ENCODE results near the gene XPO5. TPM values are rescaled to one million over a fixed set of nuclear protein-coding genes. Genes with fewer than 3 reads are reported as not detected.

Gene XPO5
- total RNA-seq, 1 donor from 2014 or later = 53.0 TPM

- Mint-ChIP-seq H3K36me3 (ENCODE audit: low read depth, unreplicated experiment) (peaks cover 10% of the 10 kb centered on the region), H3K9me3 (ENCODE audit: unreplicated experiment) (no peaks in the 10 kb centered on the region), H3K27me3 (ENCODE audit: low read depth, unreplicated experiment) (peaks cover 19% of the 10 kb centered on the region), H3K4me3 (ENCODE audit: unreplicated experiment) (peak overlapping the region; percentile 83), H3K4me1 (ENCODE audit: low read depth, unreplicated experiment) (peaks cover 2% of the 10 kb centered on the region), H3K27ac (ENCODE audit: unreplicated experiment) (no peak overlapping the region)
- H4K20me1 ChIP-seq (ENCODE audit: insufficient read depth, low read length) = peaks cover 43% of the 10 kb centered on the region
- H3K27me3 ChIP-seq (ENCODE audit: insufficient read depth, low read length) = no peaks in the 10 kb centered on the region
- H3K4me2 ChIP-seq (ENCODE audit: low read length) = peak overlapping the region; percentile 95
- H3K9ac ChIP-seq (ENCODE audit: low read length) = peak overlapping the region; percentile 79
- peak overlapping the region; percentile 64 for H3K4me3 ChIP-seq (ENCODE audit: insufficient read depth, low read depth, low read length)
- no peak for TF ChIP-seq CTCF (IDR thresholded peaks at IDR 0.05; ENCODE audit: insufficient read depth, low read depth, low read length)
- TF ChIP-seq EZH2 (IDR thresholded peaks at IDR 0.05; ENCODE audit: insufficient read depth, low read length) = peak; percentile 39
- no peaks in the 10 kb centered on the region for H3K9me3 ChIP-seq (ENCODE audit: insufficient read depth, low read depth, low read length)
- DNase-seq (ENCODE audit: low read depth) (no peak), FAIRE-seq (no peak)
- peaks cover 11% of the 10 kb centered on the region for H3K4me1 ChIP-seq (ENCODE audit: insufficient read depth, low read length)
- H3K79me2 ChIP-seq (ENCODE audit: insufficient read depth, low read length) = peaks cover 10% of the 10 kb centered on the region
- H3K36me3 ChIP-seq (ENCODE audit: insufficient read depth, low read length) = peaks cover 16% of the 10 kb centered on the region
- H2AFZ ChIP-seq (ENCODE audit: low read depth, low read length) = peak overlapping the region; percentile 66
- no peak overlapping the region for H3K27ac ChIP-seq (ENCODE audit: low read depth, low read length)
These were observed 66.5 kb downstream of the XPO5 start for GRCh38 chr6:43509142-43509983.

- H3K4me3 Mint-ChIP-seq (ENCODE audit: unreplicated experiment) = peak overlapping the region; percentile 83
- H3K4me1 Mint-ChIP-seq (ENCODE audit: low read depth, unreplicated experiment) = no peaks in the 10 kb centered on the region
- no peak overlapping the region for H3K9ac ChIP-seq (ENCODE audit: low read length)
- no peaks in the 10 kb centered on the region for H3K9me3 ChIP-seq (ENCODE audit: insufficient read depth, low read depth, low read length)
- peaks cover 11% of the 10 kb centered on the region for H3K4me1 ChIP-seq (ENCODE audit: insufficient read depth, low read length)
- no peak for TF ChIP-seq CTCF (IDR thresholded peaks at IDR 0.05; ENCODE audit: insufficient read depth, low read depth, low read length)
- TF ChIP-seq EZH2 (IDR thresholded peaks at IDR 0.05; ENCODE audit: insufficient read depth, low read length) = no peak
- no peak overlapping the region for H3K27ac ChIP-seq (ENCODE audit: low read depth, low read length)
- H3K27ac Mint-ChIP-seq (ENCODE audit: unreplicated experiment) = no peak overlapping the region
- H3K27me3 Mint-ChIP-seq (ENCODE audit: low read depth, unreplicated experiment) = peaks cover 19% of the 10 kb centered on the region
- no peaks in the 10 kb centered on the region for H3K9me3 Mint-ChIP-seq (ENCODE audit: unreplicated experiment)
- H3K4me2 ChIP-seq (ENCODE audit: low read length) = no peak overlapping the region
- H3K79me2 ChIP-seq (ENCODE audit: insufficient read depth, low read length) = peaks cover 4% of the 10 kb centered on the region
- FAIRE-seq (no peak), DNase-seq (ENCODE audit: low read depth) (no peak)
- peaks cover 38% of the 10 kb centered on the region for H4K20me1 ChIP-seq (ENCODE audit: insufficient read depth, low read length)
- H3K4me3 ChIP-seq (ENCODE audit: insufficient read depth, low read depth, low read length) = no peak overlapping the region
- H2AFZ ChIP-seq (ENCODE audit: low read depth, low read length) = no peak overlapping the region
- H3K27me3 ChIP-seq (ENCODE audit: insufficient read depth, low read length) = no peaks in the 10 kb centered on the region
- peaks cover 14% of the 10 kb centered on the region for H3K36me3 Mint-ChIP-seq (ENCODE audit: low read depth, unreplicated experiment)
- peaks cover 16% of the 10 kb centered on the region for H3K36me3 ChIP-seq (ENCODE audit: insufficient read depth, low read length)
These were observed 67.2 kb downstream of the XPO5 start for GRCh38 chr6:43508481-43509141.
